Vagina (tissue), 2 donors: ENCODE measurements around the gene USP40. TPM values are rescaled to one million over a fixed set of nuclear protein-coding genes. Genes with fewer than 3 reads are reported as not detected.

Source experiments
- DNase-seq, 2 donors: peaks; one replicate each; pipeline ENCODE4 v3.0.0-alpha.2; 2017; ENCODE audit errors: extremely low spot score in 2 of 2
- H3K27ac ChIP-seq: fragments of 200-600 bp; sonication (generic); one replicate; pipeline ENCODE4 v1.5.1; 2019
- H3K27me3 ChIP-seq: fragments of 200-600 bp; sonication (generic); one replicate; pipeline ENCODE4 v1.5.1; 2019
- H3K36me3 ChIP-seq, 2 donors: fragments of 200-600 bp; sonication (generic); one replicate each; pipeline ENCODE4 v1.5.1; 2017 to 2019
- H3K4me1 ChIP-seq: fragments of 200-600 bp; sonication (generic); one replicate; pipeline ENCODE4 v1.5.1; 2019
- H3K4me3 ChIP-seq, 2 donors: fragments of 200-600 bp; sonication (generic); 1 replicate in 1 of 2; 2 replicates in 1 of 2; pipeline ENCODE4 v1.5.1; 2016 to 2019
- H3K9me3 ChIP-seq: fragments of 200-600 bp; sonication (generic); one replicate; pipeline ENCODE4 v1.5.1; 2019
- POLR2A ChIP-seq, 2 donors: fragments of 450-650 bp; IDR thresholded peaks; one replicate each; pipeline ENCODE4 v1.6.1; 2017; ENCODE audit warnings: antibody characterized with exemption in 2 of 2, mild to moderate bottlenecking in 2 of 2, moderate library complexity in 2 of 2
- POLR2AphosphoS5 ChIP-seq, 2 donors: sonication (generic); formaldehyde crosslinking; IDR thresholded peaks; one replicate each; pipeline ENCODE4 v1.9.0; 2017; ENCODE audit warnings: antibody characterized with exemption in 2 of 2, mild to moderate bottlenecking in 2 of 2, low read depth in 1 of 2; ENCODE audit not compliant: insufficient read depth in 1 of 2
- intact Hi-C: fragments of 100-400 bp; cut with DNase I; formaldehyde crosslinking; loops from one replicate; pipeline ENCODE4 v1.15.1; 2023
- total RNA-seq: library from RNA; depleted of rRNA; stranded (reverse); fragments of >200 nt; gene quantifications from one replicate; pipeline ENCODE4 v1.2.3, GENCODE V29; 2016
- TF ChIP-seq, protein P1 (sequence below), 3 experiments: fragments of 450-650 bp in 2 of 3; fragments of 200-600 bp in 1 of 3; sonication (generic) in 1 of 3; IDR thresholded peaks; one replicate each; pipeline ENCODE4 v1.5.1; 2017 to 2019; ENCODE audit warnings: antibody characterized with exemption in 3 of 3, mild to moderate bottlenecking in 2 of 3, moderate library complexity in 2 of 3

The USP40 gene
- total RNA-seq, 1 donor from 2014 or later, result 50.1 TPM

DNA sequence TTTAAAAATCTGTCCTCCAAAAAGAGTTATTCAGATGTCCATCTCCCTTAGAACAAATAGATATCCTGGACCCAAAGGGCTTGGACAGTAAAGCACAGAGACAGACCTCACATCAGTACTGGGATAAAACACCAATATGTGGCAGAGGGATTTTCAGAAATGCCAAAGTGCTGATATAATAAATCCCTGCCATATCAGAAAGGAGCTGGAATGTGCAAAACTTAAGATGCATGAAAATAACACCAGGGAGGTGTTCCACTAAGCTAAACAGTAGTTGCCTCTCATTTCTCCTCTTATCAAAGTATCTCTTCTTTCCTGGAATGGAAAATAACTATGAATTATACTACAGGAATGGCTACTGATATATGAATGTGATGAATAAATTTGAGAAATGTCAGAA lies 13.2 kb downstream of the USP40 start:
- H3K36me3 ChIP-seq, result peaks cover 0 to 37% of the 10 kb centered on the region in 2 donors

DNA sequence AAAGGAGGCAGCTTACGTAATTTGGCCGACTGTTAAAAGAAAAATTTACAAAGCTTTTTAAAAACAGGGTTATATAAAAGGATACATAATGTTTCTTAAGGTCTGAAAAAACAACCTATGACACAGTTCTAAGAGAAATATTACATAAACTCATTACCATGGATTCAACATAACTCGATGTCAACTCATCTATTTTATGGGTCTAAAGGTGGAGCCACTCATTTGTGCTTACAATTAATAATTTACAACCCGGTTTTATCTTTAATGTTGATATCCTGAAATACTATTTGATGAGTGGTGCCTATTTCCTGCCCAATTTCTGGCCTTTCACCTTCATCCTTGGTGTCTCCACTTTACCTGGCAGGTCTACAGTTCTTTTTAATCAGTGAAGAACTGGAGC lies 15.1 kb downstream of the USP40 start:
- intact Hi-C loops, result no loop called here
- peaks cover 0 to 55% of the 10 kb centered on the region in 2 donors for H3K36me3 ChIP-seq
- TF ChIP-seq, protein P1, sequence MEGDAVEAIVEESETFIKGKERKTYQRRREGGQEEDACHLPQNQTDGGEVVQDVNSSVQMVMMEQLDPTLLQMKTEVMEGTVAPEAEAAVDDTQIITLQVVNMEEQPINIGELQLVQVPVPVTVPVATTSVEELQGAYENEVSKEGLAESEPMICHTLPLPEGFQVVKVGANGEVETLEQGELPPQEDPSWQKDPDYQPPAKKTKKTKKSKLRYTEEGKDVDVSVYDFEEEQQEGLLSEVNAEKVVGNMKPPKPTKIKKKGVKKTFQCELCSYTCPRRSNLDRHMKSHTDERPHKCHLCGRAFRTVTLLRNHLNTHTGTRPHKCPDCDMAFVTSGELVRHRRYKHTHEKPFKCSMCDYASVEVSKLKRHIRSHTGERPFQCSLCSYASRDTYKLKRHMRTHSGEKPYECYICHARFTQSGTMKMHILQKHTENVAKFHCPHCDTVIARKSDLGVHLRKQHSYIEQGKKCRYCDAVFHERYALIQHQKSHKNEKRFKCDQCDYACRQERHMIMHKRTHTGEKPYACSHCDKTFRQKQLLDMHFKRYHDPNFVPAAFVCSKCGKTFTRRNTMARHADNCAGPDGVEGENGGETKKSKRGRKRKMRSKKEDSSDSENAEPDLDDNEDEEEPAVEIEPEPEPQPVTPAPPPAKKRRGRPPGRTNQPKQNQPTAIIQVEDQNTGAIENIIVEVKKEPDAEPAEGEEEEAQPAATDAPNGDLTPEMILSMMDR (IDR thresholded peaks at IDR 0.05), result no peak

More for the DNA sequence above, 13.2 kb downstream of the USP40 start:
- H3K4me1 ChIP-seq, result no peaks in the 10 kb centered on the region
- H3K27me3 ChIP-seq, result no peaks in the 10 kb centered on the region
- no peak overlapping the region for H3K4me3 ChIP-seq
- TF ChIP-seq, protein P1 (IDR thresholded peaks at IDR 0.05), result no peak
- TF ChIP-seq POLR2AphosphoS5 (IDR thresholded peaks at IDR 0.05; ENCODE audit: insufficient read depth in 1 of 2, low read depth in 1 of 2), result no peak
- no peak for TF ChIP-seq POLR2A (IDR thresholded peaks at IDR 0.05)
- H3K9me3 ChIP-seq, result no peaks in the 10 kb centered on the region
- intact Hi-C loops, result no loop called here
- no peak for DNase-seq
- no peak overlapping the region for H3K27ac ChIP-seq

DNA sequence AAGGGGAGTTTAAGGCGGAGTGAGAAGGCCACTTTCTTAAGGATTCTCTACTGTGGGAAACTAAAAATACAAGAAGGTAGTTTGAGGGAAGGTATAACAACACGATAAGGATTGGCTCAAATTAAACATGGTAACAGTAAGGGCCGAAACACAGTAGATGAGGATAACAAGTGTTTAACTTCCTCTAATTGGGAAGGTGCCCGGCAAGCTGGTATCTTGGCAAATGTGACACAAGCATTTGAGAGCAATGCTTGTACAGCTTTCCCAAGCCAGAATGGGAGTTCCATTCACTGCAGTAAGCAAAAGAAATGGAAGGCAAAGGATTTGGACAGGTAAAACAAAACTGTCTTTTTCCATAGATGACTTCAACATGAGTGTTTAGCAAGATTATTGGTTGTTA lies 19.8 kb downstream of the USP40 start:
- DNase-seq, result no peak
- TF ChIP-seq, protein P1 (IDR thresholded peaks at IDR 0.05), result no peak
- no peak for TF ChIP-seq POLR2A (IDR thresholded peaks at IDR 0.05)
- no peak for TF ChIP-seq POLR2AphosphoS5 (IDR thresholded peaks at IDR 0.05; ENCODE audit: insufficient read depth in 1 of 2, low read depth in 1 of 2)
- Histone ChIP-seq H3K4me1 (no peaks in the 10 kb centered on the region), H3K4me3 (no peak overlapping the region), H3K9me3 (no peaks in the 10 kb centered on the region), H3K27ac (no peak overlapping the region), H3K27me3 (no peaks in the 10 kb centered on the region), H3K36me3 (peaks cover 0 to 48% of the 10 kb centered on the region in 2 donors)
- intact Hi-C loops, result no loop called here

More for the DNA sequence above, 15.1 kb downstream of the USP40 start:
- H3K9me3 ChIP-seq, result no peaks in the 10 kb centered on the region
- H3K4me1 ChIP-seq, result no peaks in the 10 kb centered on the region
- no peak for DNase-seq
- H3K27me3 ChIP-seq, result no peaks in the 10 kb centered on the region
- no peak overlapping the region for H3K4me3 ChIP-seq
- H3K27ac ChIP-seq, result no peak overlapping the region

DNA sequence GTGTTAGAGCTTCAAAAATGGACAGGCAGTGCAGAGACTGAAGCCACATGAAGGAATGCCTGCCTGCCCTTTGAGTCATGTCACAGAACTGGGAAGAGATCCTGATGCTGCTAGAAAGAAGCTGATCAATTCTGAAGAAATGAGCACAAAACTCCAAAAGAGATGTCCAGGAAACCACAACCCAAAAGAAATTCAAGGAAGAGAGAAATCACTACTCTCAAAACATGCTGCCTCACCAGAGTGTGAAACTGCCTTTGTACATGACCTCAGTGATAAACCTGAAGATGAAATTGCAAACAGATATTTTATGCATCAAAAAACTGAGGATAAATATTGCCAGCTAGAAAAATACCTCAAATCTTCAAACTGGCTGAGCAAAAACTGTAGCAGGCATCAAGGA lies 20.5 kb downstream of the USP40 start:
- H3K4me3 ChIP-seq, result no peak overlapping the region
- H3K27me3 ChIP-seq, result no peaks in the 10 kb centered on the region
- no peak for DNase-seq
- intact Hi-C loops, result no loop called here
- no peaks in the 10 kb centered on the region for H3K9me3 ChIP-seq
- H3K27ac ChIP-seq, result no peak overlapping the region
- TF ChIP-seq, protein P1 (IDR thresholded peaks at IDR 0.05), result no peak
- TF ChIP-seq POLR2AphosphoS5 (IDR thresholded peaks at IDR 0.05; ENCODE audit: insufficient read depth in 1 of 2, low read depth in 1 of 2), result no peak
- TF ChIP-seq POLR2A (IDR thresholded peaks at IDR 0.05), result no peak
- peaks cover 0 to 41% of the 10 kb centered on the region in 2 donors for H3K36me3 ChIP-seq
- H3K4me1 ChIP-seq, result no peaks in the 10 kb centered on the region

DNA sequence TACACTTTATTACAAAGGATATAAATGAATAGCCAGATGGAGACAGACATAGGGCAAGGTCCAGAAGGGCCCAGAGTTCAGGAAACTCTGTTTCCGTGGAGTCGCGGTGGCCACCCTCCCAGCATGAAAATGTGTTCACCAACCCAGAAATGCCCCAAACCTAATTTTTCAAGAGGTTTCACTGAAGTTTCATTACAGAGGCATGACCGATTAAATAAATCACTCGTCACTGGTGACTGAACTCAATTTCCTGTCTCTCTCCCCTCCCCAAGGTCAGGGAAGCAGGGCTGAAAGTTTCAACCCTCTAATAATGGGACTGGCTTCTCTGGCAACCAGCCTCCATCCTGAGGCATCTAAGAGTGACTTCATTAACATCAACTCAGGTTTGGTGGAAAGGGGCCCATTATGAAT lies 22.4 kb downstream of the USP40 start:
- no peaks in the 10 kb centered on the region for H3K4me1 ChIP-seq
- no peak for DNase-seq
- H3K36me3 ChIP-seq, result peaks cover 0 to 36% of the 10 kb centered on the region in 2 donors
- H3K9me3 ChIP-seq, result no peaks in the 10 kb centered on the region
- intact Hi-C loops, result no loop called here
- no peak overlapping the region for H3K4me3 ChIP-seq
- TF ChIP-seq POLR2A (IDR thresholded peaks at IDR 0.05), result no peak
- no peak for TF ChIP-seq POLR2AphosphoS5 (IDR thresholded peaks at IDR 0.05; ENCODE audit: insufficient read depth in 1 of 2, low read depth in 1 of 2)
- TF ChIP-seq, protein P1 (IDR thresholded peaks at IDR 0.05), result no peak
- no peaks in the 10 kb centered on the region for H3K27me3 ChIP-seq
- H3K27ac ChIP-seq, result no peak overlapping the region
